ENCODE results near the gene GHITM.

GRCh38 chr10:84173501-84173929, 34.2 kb downstream of the GHITM start, which contains the start of gene GPR15LG:
- TF ChIP-seq POLR2A (IDR thresholded peaks at IDR 0.05; ENCODE audit: low read depth, low read length) (no peak), POLR2AphosphoS5 (IDR thresholded peaks at IDR 0.05; ENCODE audit: low read depth, low read length) (no peak), TAF1 (IDR thresholded peaks at IDR 0.05; ENCODE audit: low read depth, low read length) (no peak), PAX5 (IDR thresholded peaks at IDR 0.05; ENCODE audit: insufficient read depth, low read length, severe bottlenecking) (no peak), SPI1 (IDR thresholded peaks at IDR 0.05; ENCODE audit: low read depth, low read length) (no peak), POU2F2 (IDR thresholded peaks at IDR 0.05; ENCODE audit: low read depth, low read length) (no peak)

Data from GM12891 (cell line).